Caco-2 (cell line): Measurements from ENCODE around the gene COL25A1. TPM values are rescaled to one million over a fixed set of nuclear protein-coding genes. Genes with fewer than 3 reads are reported as not detected.

ENCODE experiments used
- BruUV-seq: library from RNA; stranded (reverse); fragments of 400-500 nt; replicated peaks from 2 replicates; lab custom pipeline; 2021; lab: Mats Ljungman, UMichigan
- CTCF ChIA-PET: fragments of 300-600 bp; sonication (Branson Sonifier 250); formaldehyde crosslinking; loops from one replicate; lab custom pipeline; 2022; ENCODE audit warnings: antibody characterized with exemption; lab: Charles Lee
- POLR2A ChIA-PET: fragments of 300-600 bp; sonication (Branson Sonifier 250); formaldehyde crosslinking; loops from one replicate; lab custom pipeline; 2022; ENCODE audit warnings: antibody characterized with exemption; lab: Charles Lee
- DNase-seq, 2 experiments: peaks; one replicate each; pipeline versions ENCODE4 v3.0.0 to v3.0.0-alpha.2; 2020 to 2022
- H3K27me3 ChIP-seq: replicated peaks from 2 replicates; pipeline ENCODE4 v1.6.0; 2011; ENCODE audit warnings: low read length; ENCODE audit not compliant: control insufficient read depth, insufficient read depth
- H3K36me3 ChIP-seq: 2 replicates; pipeline ENCODE4 v1.5.1; 2011; ENCODE audit warnings: low read length; ENCODE audit not compliant: control insufficient read depth, insufficient read depth
- H3K4me1 ChIP-seq: fragments of 250-450 bp; sonication (Bioruptor Pico); 2 replicates; pipeline ENCODE4 v1.5.1; 2020; ENCODE audit warnings: mild to moderate bottlenecking
- H3K4me3 ChIP-seq: 2 replicates; pipeline ENCODE4 v1.5.1; 2011; ENCODE audit warnings: low read depth, mild to moderate bottlenecking, control low read depth, low read length
- H3K9me3 ChIP-seq: fragments of 250-450 bp; sonication (Bioruptor Pico); 2 replicates; pipeline ENCODE4 v1.5.1; 2020; ENCODE audit warnings: mild to moderate bottlenecking, moderate library complexity
- H3K27ac Mint-ChIP-seq: one replicate; pipeline ENCODE4 v1.8.0; 2022; ENCODE audit warnings: mixed read lengths; ENCODE audit not compliant: unreplicated experiment
- H3K27me3 Mint-ChIP-seq: one replicate; pipeline ENCODE4 v1.8.0; 2022; ENCODE audit warnings: mixed read lengths; ENCODE audit not compliant: insufficient read depth, unreplicated experiment
- H3K36me3 Mint-ChIP-seq: one replicate; pipeline ENCODE4 v1.8.0; 2022; ENCODE audit warnings: mild to moderate bottlenecking, mixed read lengths; ENCODE audit not compliant: insufficient read depth, unreplicated experiment
- H3K4me1 Mint-ChIP-seq: one replicate; pipeline ENCODE4 v1.8.0; 2022; ENCODE audit warnings: low read depth, mixed read lengths; ENCODE audit not compliant: unreplicated experiment
- H3K4me3 Mint-ChIP-seq: one replicate; pipeline ENCODE4 v1.8.0; 2022; ENCODE audit warnings: mild to moderate bottlenecking, moderate library complexity, mixed read lengths; ENCODE audit not compliant: unreplicated experiment
- H3K9me3 Mint-ChIP-seq: one replicate; pipeline ENCODE4 v1.8.0; 2022; ENCODE audit warnings: mixed read lengths; ENCODE audit not compliant: unreplicated experiment
- intact Hi-C: fragments of 100-400 bp; cut with micrococcal nuclease; formaldehyde crosslinking; loops from one replicate; pipeline ENCODE4 v1.10.0; 2022; ENCODE audit not compliant: unreplicated experiment
- total RNA-seq: library from RNA; stranded (reverse); gene quantifications from 2 replicates; pipeline ENCODE4 v1.2.3, GENCODE V29; 2022
- TF ChIP-seq, protein P1 (sequence below), 2 experiments: fragments of 200-600 bp in 1 of 2; IDR thresholded peaks; 1 replicate in 1 of 2; 2 replicates in 1 of 2; pipeline versions ENCODE4 v1.5.1 to v1.8.0; 2011 to 2022; ENCODE audit warnings: antibody characterized with exemption in 1 of 2, control low read depth in 1 of 2, inconsistent platforms in 1 of 2, low read depth in 1 of 2, low read length in 1 of 2, mild to moderate bottlenecking in 1 of 2, moderate library complexity in 1 of 2; ENCODE audit not compliant: insufficient read depth in 1 of 2, severe bottlenecking in 1 of 2, unreplicated experiment in 1 of 2

COL25A1 gene
- total RNA-seq, 1 experiment from 2014 or later, result not detected

DNA sequence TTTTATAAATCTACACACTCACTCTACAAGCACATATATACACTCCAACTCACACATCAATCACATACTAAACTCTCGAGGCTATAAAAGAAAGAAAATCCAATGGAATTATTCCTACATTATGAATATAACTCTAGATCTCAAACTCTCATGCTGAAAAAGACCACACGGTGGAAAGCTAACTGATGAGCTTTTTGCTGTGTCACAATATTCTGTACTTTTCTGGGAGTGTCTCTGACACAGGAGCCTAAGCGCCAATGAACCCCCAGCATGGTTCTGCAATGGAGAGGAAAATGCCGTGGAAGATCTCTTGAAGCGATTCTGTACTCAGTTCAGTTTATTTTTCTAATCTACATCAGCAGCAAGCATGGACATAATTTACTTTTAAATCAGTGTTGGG, 415.4 kb downstream of the COL25A1 start:
- TF ChIP-seq, protein P1, sequence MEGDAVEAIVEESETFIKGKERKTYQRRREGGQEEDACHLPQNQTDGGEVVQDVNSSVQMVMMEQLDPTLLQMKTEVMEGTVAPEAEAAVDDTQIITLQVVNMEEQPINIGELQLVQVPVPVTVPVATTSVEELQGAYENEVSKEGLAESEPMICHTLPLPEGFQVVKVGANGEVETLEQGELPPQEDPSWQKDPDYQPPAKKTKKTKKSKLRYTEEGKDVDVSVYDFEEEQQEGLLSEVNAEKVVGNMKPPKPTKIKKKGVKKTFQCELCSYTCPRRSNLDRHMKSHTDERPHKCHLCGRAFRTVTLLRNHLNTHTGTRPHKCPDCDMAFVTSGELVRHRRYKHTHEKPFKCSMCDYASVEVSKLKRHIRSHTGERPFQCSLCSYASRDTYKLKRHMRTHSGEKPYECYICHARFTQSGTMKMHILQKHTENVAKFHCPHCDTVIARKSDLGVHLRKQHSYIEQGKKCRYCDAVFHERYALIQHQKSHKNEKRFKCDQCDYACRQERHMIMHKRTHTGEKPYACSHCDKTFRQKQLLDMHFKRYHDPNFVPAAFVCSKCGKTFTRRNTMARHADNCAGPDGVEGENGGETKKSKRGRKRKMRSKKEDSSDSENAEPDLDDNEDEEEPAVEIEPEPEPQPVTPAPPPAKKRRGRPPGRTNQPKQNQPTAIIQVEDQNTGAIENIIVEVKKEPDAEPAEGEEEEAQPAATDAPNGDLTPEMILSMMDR (IDR thresholded peaks at IDR 0.05; ENCODE audit: insufficient read depth in 1 of 2, low read depth in 1 of 2, low read length in 1 of 2, severe bottlenecking in 1 of 2, unreplicated experiment in 1 of 2), result no peak
- Histone ChIP-seq H3K4me1 (no peaks in the 10 kb centered on the region), H3K4me3 (no peak overlapping the region), H3K9me3 (no peaks in the 10 kb centered on the region), H3K36me3 (no peaks in the 10 kb centered on the region), H3K27me3 (no peaks in the 10 kb centered on the region)
- H3K9me3 Mint-ChIP-seq, result no peaks in the 10 kb centered on the region
- H3K4me3 Mint-ChIP-seq, result no peak overlapping the region
- intact Hi-C loops, result no loop called here
- no peak overlapping the region for H3K27ac Mint-ChIP-seq
- ChIA-PET POLR2A (no interaction called here), CTCF (no interaction called here)
- no peaks in the 10 kb centered on the region for H3K36me3 Mint-ChIP-seq
- H3K4me1 Mint-ChIP-seq, result no peaks in the 10 kb centered on the region
- DNase-seq, result no peak
- no peaks in the 10 kb centered on the region for H3K27me3 Mint-ChIP-seq
- BruUV-seq, result no TSS peak

DNA sequence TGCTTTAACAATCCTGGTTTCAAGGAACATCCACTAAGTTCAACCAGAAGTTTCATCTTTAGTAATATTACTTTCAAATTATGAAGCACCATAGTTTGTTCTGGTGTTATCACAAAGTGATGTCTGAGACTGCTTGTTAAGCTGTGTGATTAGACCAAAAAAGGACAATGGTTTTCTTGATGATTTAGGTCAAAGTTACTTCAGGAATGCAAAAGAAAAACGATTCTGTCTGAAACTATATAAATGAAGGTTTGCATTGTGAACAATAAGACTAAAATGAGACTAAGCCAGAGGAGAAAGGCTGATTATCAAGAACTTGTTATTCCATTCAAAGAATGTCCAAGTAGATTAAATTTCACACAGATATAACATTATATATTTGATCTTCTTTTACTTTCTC, 417.2 kb downstream of the COL25A1 start:
- Histone ChIP-seq H3K27me3 (no peaks in the 10 kb centered on the region), H3K9me3 (no peaks in the 10 kb centered on the region), H3K4me3 (no peak overlapping the region), H3K4me1 (no peaks in the 10 kb centered on the region), H3K36me3 (no peaks in the 10 kb centered on the region)
- no TSS peak for BruUV-seq
- no peak for DNase-seq
- TF ChIP-seq, protein P1 (IDR thresholded peaks at IDR 0.05; ENCODE audit: insufficient read depth in 1 of 2, low read depth in 1 of 2, low read length in 1 of 2, severe bottlenecking in 1 of 2, unreplicated experiment in 1 of 2), result no peak
- no peak overlapping the region for H3K27ac Mint-ChIP-seq
- H3K4me1 Mint-ChIP-seq, result no peaks in the 10 kb centered on the region
- no peak overlapping the region for H3K4me3 Mint-ChIP-seq
- H3K27me3 Mint-ChIP-seq, result no peaks in the 10 kb centered on the region
- H3K9me3 Mint-ChIP-seq, result no peaks in the 10 kb centered on the region
- ChIA-PET POLR2A (no interaction called here), CTCF (no interaction called here)
- H3K36me3 Mint-ChIP-seq, result no peaks in the 10 kb centered on the region
- intact Hi-C loops, result no loop called here

DNA sequence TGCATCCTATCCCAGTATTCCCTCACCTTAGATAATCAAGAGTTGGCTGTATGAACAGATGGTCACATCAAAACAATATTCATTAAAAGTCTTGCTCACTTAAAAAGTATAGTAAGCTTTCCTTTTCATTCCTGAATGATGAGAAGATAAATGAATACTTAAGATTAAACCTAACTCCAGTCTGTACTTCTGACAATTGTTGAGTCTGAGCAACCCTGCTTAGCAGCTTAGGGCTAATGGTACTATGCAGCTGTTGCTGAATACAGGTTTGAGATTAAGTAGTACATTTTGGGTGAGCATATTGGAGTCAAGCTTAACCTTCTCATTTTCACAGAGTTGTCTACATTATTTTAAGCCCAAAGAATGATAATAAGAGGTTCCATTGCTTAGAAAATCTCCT, 417.9 kb downstream of the COL25A1 start:
- POLR2A ChIA-PET, result no interaction called here
- Histone ChIP-seq H3K9me3 (no peaks in the 10 kb centered on the region), H3K27me3 (no peaks in the 10 kb centered on the region), H3K36me3 (no peaks in the 10 kb centered on the region), H3K4me1 (no peaks in the 10 kb centered on the region), H3K4me3 (no peak overlapping the region)
- Mint-ChIP-seq H3K4me1 (no peaks in the 10 kb centered on the region), H3K9me3 (no peaks in the 10 kb centered on the region), H3K27me3 (no peaks in the 10 kb centered on the region), H3K36me3 (no peaks in the 10 kb centered on the region), H3K4me3 (no peak overlapping the region), H3K27ac (no peak overlapping the region)
- no peak for DNase-seq
- CTCF ChIA-PET, result no interaction called here
- TF ChIP-seq, protein P1 (IDR thresholded peaks at IDR 0.05; ENCODE audit: insufficient read depth in 1 of 2, low read depth in 1 of 2, low read length in 1 of 2, severe bottlenecking in 1 of 2, unreplicated experiment in 1 of 2), result no peak
- intact Hi-C loops, result no loop called here
- no TSS peak for BruUV-seq
